IMR-90 (cell line): ENCODE data around the gene FOXA2. TPM values are rescaled to one million over a fixed set of nuclear protein-coding genes. Genes with fewer than 3 reads are reported as not detected.

Source experiments
- ATAC-seq: fragments of 200-7000 bp; cut with Tn5 transposase; 2 replicates; pipeline ENCODE4 v1.9.1; 2020; ENCODE audit warnings: low read depth, mild to moderate bottlenecking, moderate library complexity
- BruUV-seq: library from RNA; stranded (reverse); fragments of 400-500 nt; replicated peaks from 2 replicates; lab custom pipeline; 2021; lab: Mats Ljungman, UMichigan
- CTCF ChIA-PET: fragments of 300-600 bp; formaldehyde crosslinking; extraction: SDS; loops from one replicate; lab custom pipeline; 2021; ENCODE audit warnings: antibody characterized with exemption; lab: Yijun Ruan, JAX
- POLR2A ChIA-PET: fragments of 300-600 bp; sonication (Branson Sonifier 250); formaldehyde crosslinking; loops from one replicate; lab custom pipeline; 2022; ENCODE audit warnings: antibody characterized with exemption; ENCODE audit not compliant: unreplicated experiment; lab: Charles Lee
- DNase-seq: peaks from one replicate; pipeline ENCODE4 v3.0.0; 2013
- H2AFZ ChIP-seq: replicated peaks from 2 replicates; pipeline ENCODE3; 2013; ENCODE audit warnings: low read length, mild to moderate bottlenecking; ENCODE audit not compliant: poor library complexity
- H2AK5ac ChIP-seq: 2 replicates; pipeline ENCODE4 v1.6.1; 2013; ENCODE audit warnings: low read depth, low read length, inconsistent platforms
- H2AK9ac ChIP-seq: replicated peaks from 2 replicates; pipeline ENCODE3; 2013; ENCODE audit warnings: mild to moderate bottlenecking, low read depth, low read length, moderate library complexity; ENCODE audit not compliant: poor library complexity
- H2BK120ac ChIP-seq: 2 replicates; pipeline ENCODE4 v1.6.1; 2013; ENCODE audit warnings: low read depth, low read length, inconsistent platforms
- H2BK15ac ChIP-seq: 3 replicates; pipeline ENCODE4 v1.6.1; 2013; ENCODE audit warnings: low read depth, low read length, inconsistent platforms
- H2BK20ac ChIP-seq: 2 replicates; pipeline ENCODE4 v1.6.1; 2013; ENCODE audit warnings: low read depth, mild to moderate bottlenecking, inconsistent platforms, low read length, moderate library complexity
- H2BK5ac ChIP-seq: 2 replicates; pipeline ENCODE4 v1.6.1; 2013; ENCODE audit warnings: mild to moderate bottlenecking, low read depth, low read length, inconsistent platforms; ENCODE audit not compliant: poor library complexity, severe bottlenecking
- H3K14ac ChIP-seq: replicated peaks from 2 replicates; pipeline ENCODE4 v1.6.1; 2013; ENCODE audit warnings: low read depth, low read length, inconsistent platforms
- H3K18ac ChIP-seq: 2 replicates; pipeline ENCODE4 v1.6.1; 2013; ENCODE audit warnings: low read depth, low read length, control low read depth
- H3K23ac ChIP-seq: 2 replicates; pipeline ENCODE4 v1.6.1; 2013; ENCODE audit warnings: low read depth, low read length, inconsistent platforms
- H3K27ac ChIP-seq: 2 replicates; pipeline ENCODE4 v1.5.1; 2013; ENCODE audit warnings: mild to moderate bottlenecking, control low read depth, low read length; ENCODE audit not compliant: insufficient read depth
- H3K27me3 ChIP-seq: 2 replicates; pipeline ENCODE4 v1.6.1; 2013; ENCODE audit warnings: low read length; ENCODE audit not compliant: control insufficient read depth, insufficient read depth
- H3K36me3 ChIP-seq: 2 replicates; pipeline ENCODE4 v1.6.1; 2013; ENCODE audit warnings: low read length, mixed read lengths; ENCODE audit not compliant: control insufficient read depth, insufficient read depth
- H3K4ac ChIP-seq: 2 replicates; pipeline ENCODE4 v1.6.1; 2013; ENCODE audit warnings: low read depth, low read length, inconsistent platforms
- H3K4me1 ChIP-seq: 2 replicates; pipeline ENCODE4 v1.6.1; 2013; ENCODE audit warnings: low read length, mixed read lengths; ENCODE audit not compliant: control insufficient read depth, insufficient read depth
- H3K4me2 ChIP-seq: 2 replicates; pipeline ENCODE4 v1.6.1; 2013; ENCODE audit warnings: low read depth, mild to moderate bottlenecking, control low read depth, low read length, moderate library complexity
- H3K4me3 ChIP-seq: 2 replicates; pipeline ENCODE4 v1.5.1; 2013; ENCODE audit warnings: low read depth, mild to moderate bottlenecking, control low read depth, low read length, moderate library complexity; ENCODE audit not compliant: insufficient read depth
- H3K56ac ChIP-seq: 2 replicates; pipeline ENCODE4 v1.6.1; 2013; ENCODE audit warnings: low read length, inconsistent platforms; ENCODE audit not compliant: insufficient read depth; ENCODE audit errors: extremely low read depth
- H3K79me1 ChIP-seq, 2 experiments: 2 replicates each; pipeline ENCODE4 v1.6.1; 2013; ENCODE audit warnings: low read length in 2 of 2, inconsistent platforms in 1 of 2, low read depth in 1 of 2
- H3K9ac ChIP-seq: 2 replicates; pipeline ENCODE4 v1.6.1; 2013; ENCODE audit warnings: low read depth, low read length, control low read depth
- H3K9me1 ChIP-seq: 2 replicates; pipeline ENCODE4 v1.6.1; 2013; ENCODE audit warnings: low read length, inconsistent platforms; ENCODE audit not compliant: insufficient read depth
- H3K9me3 ChIP-seq: 2 replicates; pipeline ENCODE4 v1.6.1; 2013; ENCODE audit warnings: low read length; ENCODE audit not compliant: control insufficient read depth, insufficient read depth
- H4K20me1 ChIP-seq: 2 replicates; pipeline ENCODE4 v1.6.1; 2013; ENCODE audit warnings: low read length, inconsistent platforms; ENCODE audit not compliant: insufficient read depth
- H4K5ac ChIP-seq: 2 replicates; pipeline ENCODE4 v1.6.1; 2013; ENCODE audit warnings: mild to moderate bottlenecking, low read depth, low read length, control low read depth
- H4K8ac ChIP-seq, 2 experiments: 2 replicates each; pipeline ENCODE4 v1.6.1; 2013; ENCODE audit warnings: low read depth in 2 of 2, low read length in 2 of 2, control low read depth in 1 of 2, inconsistent platforms in 1 of 2
- H4K91ac ChIP-seq: 2 replicates; pipeline ENCODE4 v1.6.1; 2013; ENCODE audit warnings: low read depth, low read length, inconsistent platforms; ENCODE audit not compliant: insufficient read depth
- BHLHE40 ChIP-seq: fragments of 150-350 bp; IDR thresholded peaks from 2 replicates; pipeline ENCODE4 v1.6.1; 2016; ENCODE audit warnings: mild to moderate bottlenecking, low read depth, low read length
- CEBPB ChIP-seq: IDR thresholded peaks from 2 replicates; pipeline ENCODE4 v1.6.1; 2012; ENCODE audit warnings: low read depth, low read length, improper control_type of control experiment
- CHD1 ChIP-seq: IDR thresholded peaks from 2 replicates; pipeline ENCODE4 v1.6.1; 2012; ENCODE audit warnings: low read depth, low read length, improper control_type of control experiment
- FOS ChIP-seq: fragments of 150-350 bp; IDR thresholded peaks from 2 replicates; pipeline ENCODE4 v1.6.1; 2016; ENCODE audit warnings: low read depth, low read length
- MAFK ChIP-seq: IDR thresholded peaks from 2 replicates; pipeline ENCODE4 v1.6.1; 2012; ENCODE audit warnings: low read depth, low read length, improper control_type of control experiment
- MAZ ChIP-seq: IDR thresholded peaks from 2 replicates; pipeline ENCODE4 v1.6.1; 2012; ENCODE audit warnings: low read depth, mild to moderate bottlenecking, low read length, improper control_type of control experiment, moderate library complexity, borderline replicate concordance
- MXI1 ChIP-seq: IDR thresholded peaks from 2 replicates; pipeline ENCODE4 v1.6.1; 2012; ENCODE audit warnings: low read depth, mild to moderate bottlenecking, low read length, moderate library complexity, borderline replicate concordance
- NFE2L2 ChIP-seq: fragments of 150-350 bp; IDR thresholded peaks from 2 replicates; pipeline ENCODE4 v1.6.1; 2016; ENCODE audit warnings: low read depth, mild to moderate bottlenecking, low read length
- POLR2A ChIP-seq: IDR thresholded peaks from 2 replicates; pipeline ENCODE4 v1.6.1; 2012; ENCODE audit warnings: mild to moderate bottlenecking, low read depth, low read length
- RAD21 ChIP-seq: IDR thresholded peaks from 2 replicates; pipeline ENCODE4 v1.6.1; 2012; ENCODE audit warnings: low read length, improper control_type of control experiment
- RCOR1 ChIP-seq: IDR thresholded peaks from 2 replicates; pipeline ENCODE4 v1.6.1; 2012; ENCODE audit warnings: mild to moderate bottlenecking, low read length, improper control_type of control experiment; ENCODE audit not compliant: insufficient replicate concordance
- RFX5 ChIP-seq: IDR thresholded peaks from 2 replicates; pipeline ENCODE4 v1.8.0; 2012; ENCODE audit warnings: low read depth, mild to moderate bottlenecking, low read length, moderate library complexity
- SMC3 ChIP-seq: fragments of 150-350 bp; IDR thresholded peaks from 2 replicates; pipeline ENCODE4 v1.6.1; 2016; ENCODE audit warnings: low read depth, mild to moderate bottlenecking, antibody characterized with exemption, low read length, moderate library complexity
- WGBS, 2 experiments: methylation state at CpG; one replicate each; pipeline versions ENCODE4 v1.1.5 to v1.1.7; 2013; ENCODE audit warnings: missing lambda C conversion rate in 2 of 2; ENCODE audit not compliant: insufficient read length in 1 of 2; ENCODE audit errors: extremely low coverage in 2 of 2; 5-methylcytosine and 5-hydroxymethylcytosine counted together
- dilution Hi-C: fragments of 300-500 bp; cut with HindIII; formaldehyde crosslinking; loops from one replicate; pipeline ENCODE4 v1.14.3; 2018; ENCODE audit warnings: low sequenced_read_pairs; ENCODE audit not compliant: unreplicated experiment
- in situ Hi-C: fragments of 300-500 bp; cut with MboI; formaldehyde crosslinking; loops from 3 replicates; pipeline ENCODE4 v1.14.3; 2019; ENCODE audit warnings: low sequenced_read_pairs, inconsistent platforms, mixed read lengths
- intact Hi-C: fragments of 100-400 bp; cut with micrococcal nuclease; formaldehyde crosslinking; loops from 2 replicates; pipeline ENCODE4 v1.10.0; 2022
- polyA plus RNA-seq, 3 experiments: library from polyadenylated mRNA; depleted of rRNA; stranded (reverse); fragments of >200 nt; gene quantifications; 2 replicates each; pipeline ENCODE4 v1.2.3, GENCODE V29; 2012; ENCODE audit warnings: low replicate concordance in 1 of 3
- total RNA-seq: library from RNA; depleted of rRNA; stranded (reverse); fragments of >200 nt; gene quantifications from 2 replicates; pipeline ENCODE4 v1.2.3, GENCODE V29; 2012
- TF ChIP-seq, protein P1 (sequence below): fragments of 150-350 bp; IDR thresholded peaks from 2 replicates; pipeline ENCODE4 v1.6.1; 2017; ENCODE audit warnings: mild to moderate bottlenecking, antibody characterized with exemption, low read length, low read depth
- TF ChIP-seq, protein P2 (sequence below): fragments of 150-350 bp; IDR thresholded peaks from 2 replicates; pipeline ENCODE4 v1.6.1; 2016; ENCODE audit warnings: low read depth, mild to moderate bottlenecking, low read length, moderate library complexity, borderline replicate concordance
- TF ChIP-seq, protein P3 (sequence below): conservative IDR thresholded peaks from 2 replicates; pipeline ENCODE4 v1.5.1; 2012; ENCODE audit warnings: mild to moderate bottlenecking, low read depth, low read length, improper control_type of control experiment

The FOXA2 gene
- total and polyA plus RNA-seq, 2 of the 4 experiments (the other 2 are of a cell fraction) = not detected

DNA sequence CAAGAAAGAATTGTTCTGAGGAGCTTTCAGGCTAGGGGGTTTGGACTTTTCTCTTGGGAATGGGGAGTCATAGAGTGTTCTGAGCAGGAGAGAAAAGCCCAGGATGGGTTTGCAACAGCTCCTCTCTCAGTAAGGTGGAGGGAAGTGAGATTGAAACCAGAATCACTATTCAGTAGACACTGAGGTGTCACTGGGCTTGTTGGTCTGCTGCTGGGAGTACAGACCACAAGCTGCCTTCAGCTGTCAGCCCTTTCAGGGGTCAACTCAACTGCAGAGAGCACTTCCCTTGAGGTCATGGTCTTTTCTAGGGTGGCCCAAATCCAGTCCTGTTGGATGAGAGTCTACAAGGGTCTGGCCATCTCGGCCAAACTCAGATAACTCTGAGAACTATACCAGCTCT, 12.9 kb upstream of the FOXA2 start:
- H3K9ac ChIP-seq = no peak overlapping the region
- ChIA-PET POLR2A (no interaction called here), CTCF (no interaction called here)
- no peak overlapping the region for H3K27ac ChIP-seq
- no peak overlapping the region for H2BK120ac ChIP-seq
- H3K14ac ChIP-seq = no peak overlapping the region
- no peak overlapping the region for H2BK5ac ChIP-seq
- H3K4me2 ChIP-seq = no peak overlapping the region
- WGBS, 2 experiments = no CpG with 5 or more reads among the region's 1 CpG
- H3K4me3 ChIP-seq = no peak overlapping the region
- TF ChIP-seq RAD21 = no peak
- TF ChIP-seq FOS = no peak
- TF ChIP-seq BHLHE40 = no peak
- TF ChIP-seq, protein P1, sequence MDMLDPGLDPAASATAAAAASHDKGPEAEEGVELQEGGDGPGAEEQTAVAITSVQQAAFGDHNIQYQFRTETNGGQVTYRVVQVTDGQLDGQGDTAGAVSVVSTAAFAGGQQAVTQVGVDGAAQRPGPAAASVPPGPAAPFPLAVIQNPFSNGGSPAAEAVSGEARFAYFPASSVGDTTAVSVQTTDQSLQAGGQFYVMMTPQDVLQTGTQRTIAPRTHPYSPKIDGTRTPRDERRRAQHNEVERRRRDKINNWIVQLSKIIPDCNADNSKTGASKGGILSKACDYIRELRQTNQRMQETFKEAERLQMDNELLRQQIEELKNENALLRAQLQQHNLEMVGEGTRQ = no peak
- TF ChIP-seq MAZ = no peak
- TF ChIP-seq, protein P2, sequence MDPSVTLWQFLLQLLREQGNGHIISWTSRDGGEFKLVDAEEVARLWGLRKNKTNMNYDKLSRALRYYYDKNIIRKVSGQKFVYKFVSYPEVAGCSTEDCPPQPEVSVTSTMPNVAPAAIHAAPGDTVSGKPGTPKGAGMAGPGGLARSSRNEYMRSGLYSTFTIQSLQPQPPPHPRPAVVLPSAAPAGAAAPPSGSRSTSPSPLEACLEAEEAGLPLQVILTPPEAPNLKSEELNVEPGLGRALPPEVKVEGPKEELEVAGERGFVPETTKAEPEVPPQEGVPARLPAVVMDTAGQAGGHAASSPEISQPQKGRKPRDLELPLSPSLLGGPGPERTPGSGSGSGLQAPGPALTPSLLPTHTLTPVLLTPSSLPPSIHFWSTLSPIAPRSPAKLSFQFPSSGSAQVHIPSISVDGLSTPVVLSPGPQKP = no peak
- TF ChIP-seq, protein P3, sequence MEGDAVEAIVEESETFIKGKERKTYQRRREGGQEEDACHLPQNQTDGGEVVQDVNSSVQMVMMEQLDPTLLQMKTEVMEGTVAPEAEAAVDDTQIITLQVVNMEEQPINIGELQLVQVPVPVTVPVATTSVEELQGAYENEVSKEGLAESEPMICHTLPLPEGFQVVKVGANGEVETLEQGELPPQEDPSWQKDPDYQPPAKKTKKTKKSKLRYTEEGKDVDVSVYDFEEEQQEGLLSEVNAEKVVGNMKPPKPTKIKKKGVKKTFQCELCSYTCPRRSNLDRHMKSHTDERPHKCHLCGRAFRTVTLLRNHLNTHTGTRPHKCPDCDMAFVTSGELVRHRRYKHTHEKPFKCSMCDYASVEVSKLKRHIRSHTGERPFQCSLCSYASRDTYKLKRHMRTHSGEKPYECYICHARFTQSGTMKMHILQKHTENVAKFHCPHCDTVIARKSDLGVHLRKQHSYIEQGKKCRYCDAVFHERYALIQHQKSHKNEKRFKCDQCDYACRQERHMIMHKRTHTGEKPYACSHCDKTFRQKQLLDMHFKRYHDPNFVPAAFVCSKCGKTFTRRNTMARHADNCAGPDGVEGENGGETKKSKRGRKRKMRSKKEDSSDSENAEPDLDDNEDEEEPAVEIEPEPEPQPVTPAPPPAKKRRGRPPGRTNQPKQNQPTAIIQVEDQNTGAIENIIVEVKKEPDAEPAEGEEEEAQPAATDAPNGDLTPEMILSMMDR = no peak
- no peak for TF ChIP-seq RCOR1
- no peak for TF ChIP-seq MXI1
- TF ChIP-seq CEBPB = no peak
- no peak for TF ChIP-seq SMC3
- TF ChIP-seq POLR2A = no peak
- no peak for TF ChIP-seq NFE2L2
- TF ChIP-seq CHD1 = no peak
- no peak for TF ChIP-seq RFX5
- TF ChIP-seq MAFK = no peak
- no peaks in the 10 kb centered on the region for H4K20me1 ChIP-seq
- no peaks in the 10 kb centered on the region for H3K9me1 ChIP-seq
- no peak overlapping the region for H3K56ac ChIP-seq
- no peak overlapping the region for H2BK15ac ChIP-seq
- no peak overlapping the region for H3K23ac ChIP-seq
- no peaks in the 10 kb centered on the region for H3K9me3 ChIP-seq
- H3K4me1 ChIP-seq = no peaks in the 10 kb centered on the region
- no peaks in the 10 kb centered on the region for H3K36me3 ChIP-seq
- no TSS peak for BruUV-seq
- no peaks in the 10 kb centered on the region for H3K79me1 ChIP-seq
- dilution Hi-C loops = no loop called here
- no peak overlapping the region for H4K91ac ChIP-seq
- ATAC-seq (no peak), DNase-seq (no peak)
- H2AK5ac ChIP-seq = no peak overlapping the region
- H2AFZ ChIP-seq = no peak overlapping the region
- no peak overlapping the region for H3K4ac ChIP-seq
- in situ Hi-C loops = no loop called here
- no peak overlapping the region for H3K18ac ChIP-seq
- no peak overlapping the region for H2BK20ac ChIP-seq
- H3K27me3 ChIP-seq = no peaks in the 10 kb centered on the region; the same call in 1 of the 2 replicates
- no peak overlapping the region for H4K5ac ChIP-seq
- H2AK9ac ChIP-seq = no peak overlapping the region
- intact Hi-C loops = no loop called here
- H4K8ac ChIP-seq = no peak overlapping the region
